C4-2B (cell line): ENCODE results near the gene USB1.
"Not testable (repeated sequence)": the region's sequence is repeated elsewhere in the genome, so short reads cannot be mapped to it uniquely, and the experiment has no call there.

ENCODE experiments used
- H3K27ac ChIP-seq: fragments of 450-650 bp; 2 replicates; pipeline ENCODE4 v1.5.1; 2017
- CTCF ChIP-seq: fragments of 450-650 bp; conservative IDR thresholded peaks from 2 replicates; pipeline ENCODE4 v1.5.1; 2017; ENCODE audit warnings: mild to moderate bottlenecking
- ZFX ChIP-seq: fragments of 450-650 bp; IDR thresholded peaks from 2 replicates; pipeline ENCODE4 v1.6.1; 2017

Gene USB1

GRCh38 chr16:57970319-57970718 is 30.9 kb upstream of the USB1 start:
- TF ChIP-seq ZFX, result no peak
- no peak for TF ChIP-seq CTCF
- H3K27ac ChIP-seq, result no peak overlapping the region

GRCh38 chr16:57970970-57971369 is 30.2 kb upstream of the USB1 start, which contains the start of gene CNGB1:
Gene CNGB1 (minus strand): TSS chr16:57971128. CDS start chr16:57967286, 3,842 bp downstream.
- no peak within 1 kb of the TSS for H3K27ac ChIP-seq
- no peak for TF ChIP-seq CTCF
- no peak for TF ChIP-seq ZFX

DNA sequence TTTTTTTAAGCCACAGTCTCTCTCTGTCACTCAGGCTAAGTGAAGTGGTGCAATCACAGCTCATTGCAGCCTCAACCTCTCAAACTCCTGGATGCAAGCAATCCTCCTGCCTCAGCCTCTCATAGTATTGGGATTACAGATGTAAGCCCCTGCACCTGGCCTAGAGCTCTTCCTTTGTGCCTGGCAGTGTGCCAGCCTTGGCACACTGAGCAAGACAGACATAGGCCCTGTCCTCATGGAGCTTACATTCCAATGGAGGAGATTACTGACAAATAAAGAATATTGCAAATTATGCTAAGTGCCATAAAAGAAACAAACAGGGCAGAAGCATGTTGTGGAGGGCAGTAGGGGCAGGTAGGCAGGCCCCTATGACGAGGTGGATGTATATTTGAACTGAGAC is 29.4 kb upstream of the USB1 start:
- H3K27ac ChIP-seq, result no peak overlapping the region
- TF ChIP-seq ZFX (no peak), CTCF (no peak)

DNA sequence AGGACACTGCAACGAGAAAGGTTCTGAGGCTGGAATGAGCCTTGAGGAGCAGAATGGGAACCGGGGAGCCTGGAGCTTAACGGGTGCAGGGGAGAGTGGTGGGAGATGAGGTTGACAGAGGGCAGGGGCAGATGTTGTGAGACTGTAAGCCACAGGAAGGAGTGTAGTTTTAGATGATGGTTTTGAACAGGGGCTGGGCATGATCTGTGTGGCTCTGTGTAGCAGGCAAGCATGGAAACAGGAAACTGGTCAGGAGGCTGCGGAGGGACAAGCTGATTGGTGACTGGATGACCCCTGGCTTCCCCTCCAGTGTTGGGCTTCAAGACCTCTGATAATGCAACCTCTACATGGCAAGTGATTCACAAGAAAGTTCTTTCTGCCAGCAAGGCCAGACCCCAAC is 28.9 kb upstream of the USB1 start:
- H3K27ac ChIP-seq, result no peak overlapping the region
- no peak for TF ChIP-seq CTCF
- no peak for TF ChIP-seq ZFX

- H3K27ac ChIP-seq, result no peak overlapping the region
- TF ChIP-seq CTCF, result no peak
- TF ChIP-seq ZFX, result no peak
Observed at GRCh38 chr16:57976331-57976796, 24.8 kb upstream of the USB1 start.

- TF ChIP-seq CTCF, result no peak
- no peak for TF ChIP-seq ZFX
- H3K27ac ChIP-seq, result no peak overlapping the region
Observed at GRCh38 chr16:57977418-57978069, 23.7 kb upstream of the USB1 start.

- H3K27ac ChIP-seq, result not testable (repeated sequence)
Observed at GRCh38 chr16:57978070-57978465, 23.1 kb upstream of the USB1 start.

GRCh38 chr16:57979006-57979585 is 22.1 kb upstream of the USB1 start:
- no peak overlapping the region for H3K27ac ChIP-seq
- TF ChIP-seq ZFX (no peak), CTCF (no peak)
